SJSA1 (cell line): ENCODE measurements around the gene ATMIN. TPM values are rescaled to one million over a fixed set of nuclear protein-coding genes. Genes with fewer than 3 reads are reported as not detected.

Experiments used
- DNase-seq, 2 experiments: peaks; one replicate each; pipeline ENCODE4 v3.0.0-alpha.2; 2015 to 2020; ENCODE audit warnings: low spot score in 2 of 2, low read depth in 1 of 2
- H3K27ac ChIP-seq: fragments of 250-450 bp; sonication (Bioruptor Pico); 2 replicates; pipeline ENCODE4 v1.5.1; 2020; ENCODE audit warnings: mild to moderate bottlenecking, moderate library complexity
- H3K27me3 ChIP-seq: fragments of 250-450 bp; sonication (Bioruptor Pico); replicated peaks from 2 replicates; pipeline ENCODE4 v1.5.1; 2020; ENCODE audit warnings: mild to moderate bottlenecking, moderate library complexity
- H3K36me3 ChIP-seq: fragments of 250-450 bp; sonication (Bioruptor Pico); 2 replicates; pipeline ENCODE4 v1.5.1; 2020; ENCODE audit warnings: mild to moderate bottlenecking
- H3K4me1 ChIP-seq: fragments of 250-450 bp; sonication (Bioruptor Pico); replicated peaks from 2 replicates; pipeline ENCODE4 v1.6.1; 2021; ENCODE audit warnings: mild to moderate bottlenecking
- H3K4me3 ChIP-seq: fragments of 250-450 bp; sonication (Bioruptor Pico); 2 replicates; pipeline ENCODE4 v1.5.1; 2020; ENCODE audit warnings: mild to moderate bottlenecking
- H3K9me3 ChIP-seq: fragments of 250-450 bp; sonication (Bioruptor Pico); replicated peaks from 2 replicates; pipeline ENCODE4 v1.5.1; 2020; ENCODE audit warnings: mild to moderate bottlenecking
- total RNA-seq: library from RNA; depleted of rRNA; stranded (reverse); fragments of >200 nt; shearing (Covaris generic); gene quantifications from 2 replicates; pipeline ENCODE4 v1.2.3, GENCODE V29; 2014

Gene ATMIN
- total RNA-seq, 1 experiment from 2014 or later: 45.4 TPM

GRCh38 chr16:81014672-81015071, 21.0 kb upstream of the ATMIN start:
- no peak overlapping the region for H3K27ac ChIP-seq
- no peaks in the 10 kb centered on the region for H3K27me3 ChIP-seq
- H3K4me3 ChIP-seq: no peak overlapping the region
- H3K36me3 ChIP-seq: peaks cover 91% of the 10 kb centered on the region
- no peak for DNase-seq
- no peaks in the 10 kb centered on the region for H3K9me3 ChIP-seq
- no peaks in the 10 kb centered on the region for H3K4me1 ChIP-seq

DNA sequence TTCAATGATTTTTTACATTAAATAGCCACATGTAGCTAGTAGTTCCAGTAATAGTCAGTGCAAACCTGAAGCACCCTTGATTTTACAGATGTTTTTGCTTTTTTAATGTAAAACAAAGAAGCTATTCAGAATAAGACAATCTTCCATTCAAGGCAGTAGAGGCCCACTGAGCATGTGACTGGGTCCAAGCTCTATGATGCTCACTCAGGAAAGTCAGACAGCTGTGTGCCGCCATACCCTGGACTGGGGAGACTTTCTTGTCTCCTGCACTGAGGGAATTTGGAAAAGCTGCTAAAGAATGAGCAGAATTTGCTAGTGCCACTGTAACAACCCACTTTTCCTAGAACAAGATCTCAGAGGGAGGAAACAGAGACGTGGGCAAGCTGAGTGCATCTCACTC, 17.1 kb upstream of the ATMIN start:
- no peak overlapping the region for H3K27ac ChIP-seq
- H3K4me1 ChIP-seq: no peaks in the 10 kb centered on the region
- H3K36me3 ChIP-seq: peaks cover 98% of the 10 kb centered on the region
- H3K4me3 ChIP-seq: no peak overlapping the region
- no peaks in the 10 kb centered on the region for H3K27me3 ChIP-seq
- H3K9me3 ChIP-seq: no peaks in the 10 kb centered on the region
- DNase-seq: no peak

DNA sequence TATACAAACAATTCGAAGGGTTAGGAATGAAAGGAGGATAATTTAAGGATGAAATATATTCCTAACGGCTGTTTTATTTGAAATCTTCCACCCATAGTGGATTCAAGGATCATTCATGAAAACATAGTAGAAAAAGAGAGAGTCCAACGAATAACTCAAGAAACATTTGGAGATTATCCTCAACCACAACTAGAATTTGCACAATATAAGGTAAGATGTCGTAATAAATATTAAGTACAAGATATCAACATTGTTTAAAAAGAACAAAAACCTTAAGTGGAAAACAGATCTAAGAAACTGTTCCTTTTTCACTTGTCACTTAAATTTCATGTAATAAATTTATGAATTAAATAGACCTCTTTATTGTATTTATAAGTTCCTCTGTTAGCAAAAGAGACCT, 9.2 kb upstream of the ATMIN start:
- Histone ChIP-seq H3K4me1 (no peaks in the 10 kb centered on the region), H3K9me3 (no peaks in the 10 kb centered on the region), H3K27ac (no peak overlapping the region), H3K4me3 (no peak overlapping the region), H3K36me3 (peaks cover 83% of the 10 kb centered on the region), H3K27me3 (no peaks in the 10 kb centered on the region)
- DNase-seq: no peak

- no peak for DNase-seq
- Histone ChIP-seq H3K36me3 (peaks cover 48% of the 10 kb centered on the region), H3K27ac (no peak overlapping the region), H3K27me3 (no peaks in the 10 kb centered on the region), H3K4me1 (no peaks in the 10 kb centered on the region), H3K4me3 (no peak overlapping the region), H3K9me3 (no peaks in the 10 kb centered on the region)
These were observed 5.6 kb upstream of the ATMIN start for GRCh38 chr16:81029930-81030604.

GRCh38 chr16:81035975-81036750, 521 bp downstream of the ATMIN start:
- peak in 1 of 2 experiments; percentile 44 for DNase-seq
- Histone ChIP-seq H3K36me3 (peaks cover 20% of the 10 kb centered on the region), H3K27me3 (no peaks in the 10 kb centered on the region), H3K27ac (no peak overlapping the region), H3K9me3 (no peaks in the 10 kb centered on the region; the same call in 1 of the 2 replicates), H3K4me3 (peak overlapping the region; percentile 97), H3K4me1 (0 out of 2 replicates have a peak, but pooled peaks cover 10% of the 10 kb centered on the region)

DNA sequence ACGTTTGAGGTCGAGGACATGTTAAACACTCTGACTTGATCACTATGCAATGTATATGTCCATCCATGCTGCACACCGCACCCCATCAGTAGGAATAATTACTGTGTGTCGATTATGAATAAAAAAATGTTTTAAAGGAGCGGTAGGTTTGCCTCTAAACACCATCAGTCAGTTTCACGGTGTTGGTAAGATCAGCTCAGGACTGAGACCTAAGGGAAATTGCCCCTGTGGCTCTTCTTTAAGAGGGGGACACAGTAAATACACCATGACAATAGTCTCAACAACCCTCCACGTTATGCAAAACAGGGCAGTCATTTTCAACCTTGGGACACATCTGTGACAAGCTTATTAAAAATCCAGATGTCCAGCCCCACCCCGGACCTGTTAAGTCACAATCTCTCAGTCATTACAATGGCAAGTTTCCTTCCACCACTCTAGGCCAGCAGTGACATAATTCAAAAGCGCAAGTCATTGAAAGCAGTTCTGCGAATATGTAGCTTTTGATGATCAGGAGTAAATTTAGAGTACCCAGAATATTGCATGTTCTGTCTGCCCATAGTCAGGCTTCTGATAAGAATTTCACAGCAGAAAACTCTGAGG, 1.2 kb downstream of the ATMIN start:
- H3K4me1 ChIP-seq: 0 out of 2 replicates have a peak, but pooled peaks cover 10% of the 10 kb centered on the region
- peak overlapping the region; percentile 97 for H3K4me3 ChIP-seq
- peaks cover 26% of the 10 kb centered on the region for H3K36me3 ChIP-seq
- H3K9me3 ChIP-seq: no peaks in the 10 kb centered on the region; the same call in 1 of the 2 replicates
- H3K27ac ChIP-seq: no peak overlapping the region
- no peaks in the 10 kb centered on the region for H3K27me3 ChIP-seq
- DNase-seq: no peak

DNA sequence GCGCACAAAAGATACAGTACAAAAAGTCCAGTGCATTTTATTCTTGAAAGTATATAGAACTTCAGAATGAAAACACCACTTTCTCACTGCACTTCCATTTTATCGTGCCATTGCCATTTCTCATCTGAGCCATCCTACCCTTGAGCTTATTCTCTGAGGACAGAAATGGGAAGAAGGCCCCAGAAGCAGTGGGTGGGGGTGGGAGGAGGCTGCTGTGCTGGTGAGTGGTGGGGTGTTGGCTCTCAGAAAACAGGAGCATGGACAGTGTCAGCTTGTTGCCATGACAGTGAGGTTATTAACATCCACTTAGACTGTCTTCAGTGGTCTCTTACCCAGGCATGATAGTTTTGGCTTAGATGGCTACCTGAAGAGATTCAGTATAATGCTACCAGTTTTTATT, 4.5 kb downstream of the ATMIN start:
- no peaks in the 10 kb centered on the region for H3K27me3 ChIP-seq
- no peak overlapping the region for H3K4me3 ChIP-seq
- DNase-seq: no peak
- H3K36me3 ChIP-seq: peaks cover 46% of the 10 kb centered on the region
- no peaks in the 10 kb centered on the region; the same call in 1 of the 2 replicates for H3K9me3 ChIP-seq
- no peak overlapping the region for H3K27ac ChIP-seq
- 0 out of 2 replicates have a peak, but pooled peaks cover 10% of the 10 kb centered on the region for H3K4me1 ChIP-seq

GRCh38 chr16:81040842-81041241, 5.2 kb downstream of the ATMIN start:
- no peaks in the 10 kb centered on the region for H3K9me3 ChIP-seq
- H3K4me3 ChIP-seq: no peak overlapping the region
- peaks cover 51% of the 10 kb centered on the region for H3K36me3 ChIP-seq
- no peak for DNase-seq
- H3K27ac ChIP-seq: no peak overlapping the region
- H3K4me1 ChIP-seq: 0 out of 2 replicates have a peak, but pooled peaks cover 10% of the 10 kb centered on the region
- no peaks in the 10 kb centered on the region for H3K27me3 ChIP-seq

DNA sequence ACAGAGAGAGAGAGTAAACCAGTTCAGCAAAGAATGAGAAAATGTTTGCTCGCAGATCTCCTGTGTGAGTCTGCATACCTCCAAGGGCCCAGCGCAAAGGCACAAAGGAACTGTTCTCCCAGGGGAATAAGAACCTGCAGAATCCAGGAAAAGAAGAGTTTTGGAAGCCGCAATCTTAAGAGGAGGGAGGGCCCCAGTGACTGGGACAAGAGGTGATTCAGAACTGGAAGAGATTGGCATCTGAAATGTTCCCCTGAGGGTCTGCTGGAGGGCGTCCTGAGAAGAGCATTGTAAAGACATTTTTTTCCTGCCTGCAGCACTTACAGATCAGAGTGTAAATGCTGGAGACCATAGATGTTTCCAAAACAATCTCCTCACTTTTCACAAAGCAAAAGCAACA, 6.1 kb downstream of the ATMIN start:
- Histone ChIP-seq H3K27ac (no peak overlapping the region), H3K4me3 (no peak overlapping the region), H3K4me1 (0 out of 2 replicates have a peak, but pooled peaks cover 4% of the 10 kb centered on the region), H3K9me3 (no peaks in the 10 kb centered on the region), H3K27me3 (no peaks in the 10 kb centered on the region), H3K36me3 (peaks cover 54% of the 10 kb centered on the region)
- no peak for DNase-seq

GRCh38 chr16:81042821-81043220, 7.2 kb downstream of the ATMIN start:
- no peaks in the 10 kb centered on the region for H3K4me1 ChIP-seq
- H3K9me3 ChIP-seq: no peaks in the 10 kb centered on the region
- no peak overlapping the region for H3K27ac ChIP-seq
- no peak overlapping the region for H3K4me3 ChIP-seq
- no peaks in the 10 kb centered on the region for H3K27me3 ChIP-seq
- H3K36me3 ChIP-seq: peaks cover 51% of the 10 kb centered on the region
- DNase-seq: no peak

GRCh38 chr16:81053761-81054160, 18.1 kb downstream of the ATMIN start:
- DNase-seq: no peak
- Histone ChIP-seq H3K4me3 (no peak overlapping the region), H3K9me3 (peaks cover 2% of the 10 kb centered on the region; the same call in 1 of the 2 replicates), H3K27me3 (no peaks in the 10 kb centered on the region), H3K27ac (no peak overlapping the region), H3K36me3 (no peaks in the 10 kb centered on the region), H3K4me1 (no peaks in the 10 kb centered on the region)

- H3K36me3 ChIP-seq: no peaks in the 10 kb centered on the region
- no peaks in the 10 kb centered on the region for H3K4me1 ChIP-seq
- no peak overlapping the region for H3K4me3 ChIP-seq
- no peak for DNase-seq
- no peaks in the 10 kb centered on the region for H3K9me3 ChIP-seq
- H3K27me3 ChIP-seq: no peaks in the 10 kb centered on the region
- H3K27ac ChIP-seq: no peak overlapping the region
These were observed 25.1 kb downstream of the ATMIN start for GRCh38 chr16:81060576-81061306.

DNA sequence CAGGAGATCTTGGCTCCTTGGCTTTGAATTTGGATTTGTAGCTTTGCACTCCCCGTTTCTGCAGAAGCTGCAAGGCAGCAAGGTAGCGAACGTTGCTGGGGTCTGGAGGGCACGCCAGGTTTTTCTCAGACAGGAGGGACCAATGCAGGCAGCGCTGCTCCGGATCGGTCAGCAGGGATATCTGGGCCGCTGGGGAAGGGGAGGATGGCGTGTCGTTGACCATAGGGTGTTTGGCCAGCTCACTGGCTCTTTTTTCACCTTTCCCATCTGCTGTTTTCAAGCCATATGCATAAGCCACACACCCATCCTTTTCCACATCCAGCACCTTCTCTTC, 25.6 kb downstream of the ATMIN start:
- Histone ChIP-seq H3K4me3 (no peak overlapping the region), H3K27me3 (no peaks in the 10 kb centered on the region), H3K36me3 (no peaks in the 10 kb centered on the region), H3K27ac (no peak overlapping the region), H3K4me1 (no peaks in the 10 kb centered on the region), H3K9me3 (no peaks in the 10 kb centered on the region)
- no peak for DNase-seq
